DND-41 (cell line): Measurements from ENCODE around the gene CD58.

Source experiments
- ATAC-seq: fragments of 200-7000 bp; cut with Tn5 transposase; 3 replicates; pipeline ENCODE4 v1.9.1; 2021; ENCODE audit warnings: low read depth; ENCODE audit not compliant: insufficient read depth
- DNase-seq: peaks from one replicate; pipeline ENCODE4 v3.0.0-alpha.2; 2020
- H2AFZ ChIP-seq: 2 replicates; pipeline ENCODE4 v1.6.0; 2012; ENCODE audit warnings: low read depth, low read length
- H3K27ac ChIP-seq: 2 replicates; pipeline ENCODE4 v1.5.1; 2012; ENCODE audit warnings: low read length, inconsistent platforms
- H3K27me3 ChIP-seq: fragments of 200-600 bp; sonication (generic); 2 replicates; pipeline ENCODE4 v1.6.0; 2012; ENCODE audit warnings: low read length, mild to moderate bottlenecking, inconsistent platforms; ENCODE audit not compliant: insufficient read depth, poor library complexity
- H3K36me3 ChIP-seq: 2 replicates; pipeline ENCODE4 v1.5.1; 2012; ENCODE audit warnings: low read length, inconsistent platforms; ENCODE audit not compliant: insufficient read depth
- H3K4me1 ChIP-seq: 2 replicates; pipeline ENCODE4 v1.5.1; 2012; ENCODE audit warnings: mild to moderate bottlenecking, low read length; ENCODE audit not compliant: insufficient read depth
- H3K4me2 ChIP-seq: 2 replicates; pipeline ENCODE4 v1.6.0; 2012; ENCODE audit warnings: mild to moderate bottlenecking, moderate library complexity, low read length, inconsistent platforms; ENCODE audit not compliant: insufficient read depth
- H3K4me3 ChIP-seq, 2 experiments: fragments of 200-600 bp in 1 of 2; shearing (Covaris generic) in 1 of 2; 2 replicates each; pipeline ENCODE4 v1.5.1; 2012 to 2016; ENCODE audit warnings: inconsistent platforms in 2 of 2, low read length in 2 of 2, mild to moderate bottlenecking in 2 of 2, low read depth in 1 of 2, moderate library complexity in 1 of 2
- H3K79me2 ChIP-seq: 2 replicates; pipeline ENCODE4 v1.6.0; 2012; ENCODE audit warnings: low read length, inconsistent platforms; ENCODE audit not compliant: insufficient read depth
- H3K9ac ChIP-seq: 2 replicates; pipeline ENCODE4 v1.6.0; 2012; ENCODE audit warnings: low read depth, mild to moderate bottlenecking, inconsistent platforms, low read length, moderate library complexity
- H3K9me3 ChIP-seq: 2 replicates; pipeline ENCODE4 v1.5.1; 2012; ENCODE audit warnings: low read length, moderate library complexity, mild to moderate bottlenecking, inconsistent platforms; ENCODE audit not compliant: insufficient read depth, severe bottlenecking
- H4K20me1 ChIP-seq: 2 replicates; pipeline ENCODE4 v1.6.0; 2012; ENCODE audit warnings: low read length; ENCODE audit not compliant: insufficient read depth
- CTCF ChIP-seq: IDR thresholded peaks from 2 replicates; pipeline ENCODE4 v1.5.1; 2012; ENCODE audit warnings: borderline replicate concordance, low read length, moderate library complexity, mild to moderate bottlenecking; ENCODE audit not compliant: poor library complexity, severe bottlenecking; ENCODE audit errors: extremely low read depth
- EZH2 ChIP-seq: IDR thresholded peaks from 3 replicates; pipeline ENCODE4 v1.6.1; 2012; ENCODE audit warnings: borderline replicate concordance, low read depth, mild to moderate bottlenecking, moderate library complexity, low read length, inconsistent platforms; ENCODE audit not compliant: severe bottlenecking

Gene CD58

GRCh38 chr1:116502671-116503314 lies 68.0 kb downstream of the CD58 start:
- Histone ChIP-seq H3K27ac (peak overlapping the region; percentile 95), H3K4me3 (no peak overlapping the region), H3K36me3 (no peaks in the 10 kb centered on the region; the same call in 1 of the 2 replicates), H3K9me3 (no peaks in the 10 kb centered on the region), H3K27me3 (no peaks in the 10 kb centered on the region), H3K4me2 (no peak overlapping the region), H3K9ac (no peak overlapping the region), H3K79me2 (no peaks in the 10 kb centered on the region), H2AFZ (no peak overlapping the region), H4K20me1 (no peaks in the 10 kb centered on the region), H3K4me1 (peaks cover 42% of the 10 kb centered on the region)
- no peak for ATAC-seq
- no peak for TF ChIP-seq CTCF
- no peak for TF ChIP-seq EZH2
- DNase-seq: no peak

DNA sequence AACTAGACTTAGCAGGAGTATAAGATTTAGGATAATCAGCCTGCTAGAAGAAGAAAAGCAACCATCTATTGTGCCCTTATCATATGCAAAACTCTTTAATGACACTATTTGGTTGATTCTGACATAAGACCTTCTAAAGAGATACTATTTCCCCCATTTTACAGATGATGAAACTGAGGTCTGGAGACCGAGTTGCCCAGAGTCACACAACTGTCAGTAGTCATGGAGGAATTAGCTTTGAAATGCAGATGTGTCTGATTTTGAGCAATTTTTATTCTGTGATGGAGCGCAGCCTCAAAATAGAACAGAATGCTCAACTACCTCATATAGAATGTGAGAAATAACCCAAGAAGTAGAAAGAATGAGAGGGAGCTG lies 69.0 kb downstream of the CD58 start:
- Histone ChIP-seq H3K4me3 (no peak overlapping the region), H3K27ac (no peak overlapping the region), H3K9me3 (no peaks in the 10 kb centered on the region), H3K4me1 (peaks cover 42% of the 10 kb centered on the region), H3K27me3 (no peaks in the 10 kb centered on the region), H2AFZ (no peak overlapping the region), H3K4me2 (no peak overlapping the region), H3K79me2 (no peaks in the 10 kb centered on the region), H4K20me1 (no peaks in the 10 kb centered on the region), H3K36me3 (no peaks in the 10 kb centered on the region; the same call in 1 of the 2 replicates), H3K9ac (no peak overlapping the region)
- no peak for DNase-seq
- no peak for ATAC-seq
- TF ChIP-seq EZH2: no peak
- no peak for TF ChIP-seq CTCF

DNA sequence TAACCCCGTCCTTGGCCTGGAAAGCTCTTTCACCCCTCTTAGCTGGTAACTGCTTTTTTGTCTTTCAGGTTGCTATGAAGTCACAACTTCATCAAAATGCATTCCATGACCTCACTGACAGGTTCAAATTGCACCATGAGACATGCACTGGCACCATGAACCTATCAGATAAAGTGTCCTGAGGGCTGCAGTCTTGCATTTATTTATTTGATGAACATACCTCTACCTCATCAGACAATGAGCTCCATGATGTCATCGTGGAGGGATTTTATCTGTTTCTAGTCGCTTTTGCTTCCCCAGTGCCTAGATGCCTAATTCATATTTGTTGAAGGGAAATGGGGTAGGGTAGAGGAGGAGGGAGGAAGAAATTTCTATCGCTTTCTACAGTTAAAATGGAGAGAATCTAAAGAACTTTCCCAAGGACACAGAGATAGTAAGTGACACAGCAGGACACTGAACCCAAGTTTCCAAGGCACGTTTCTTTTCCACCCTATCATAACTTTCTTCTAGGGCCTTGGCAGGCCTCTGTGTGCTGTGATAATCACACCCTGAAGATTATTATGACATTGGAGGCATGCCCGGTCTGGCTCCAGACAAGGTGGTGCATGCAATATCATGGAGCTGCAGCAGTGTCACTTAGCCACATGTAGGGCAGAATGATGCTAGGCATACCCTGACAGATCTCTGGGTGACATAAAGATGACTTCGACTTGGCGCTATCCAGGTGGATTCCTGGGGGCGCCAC lies 69.5 kb downstream of the CD58 start:
- DNase-seq: no peak
- no peak for ATAC-seq

More for the DNA sequence above, 69.5 kb downstream of the CD58 start:
- Histone ChIP-seq H3K36me3 (no peaks in the 10 kb centered on the region; the same call in 1 of the 2 replicates), H3K27me3 (no peaks in the 10 kb centered on the region), H4K20me1 (no peaks in the 10 kb centered on the region), H3K4me3 (no peak overlapping the region), H3K4me1 (peaks cover 39% of the 10 kb centered on the region), H3K4me2 (no peak overlapping the region), H3K9ac (no peak overlapping the region), H3K79me2 (no peaks in the 10 kb centered on the region), H3K9me3 (no peaks in the 10 kb centered on the region), H3K27ac (no peak overlapping the region), H2AFZ (no peak overlapping the region)
- TF ChIP-seq EZH2 (no peak), CTCF (no peak)
